ENCODE data around the gene LDLRAD4.

DNA sequence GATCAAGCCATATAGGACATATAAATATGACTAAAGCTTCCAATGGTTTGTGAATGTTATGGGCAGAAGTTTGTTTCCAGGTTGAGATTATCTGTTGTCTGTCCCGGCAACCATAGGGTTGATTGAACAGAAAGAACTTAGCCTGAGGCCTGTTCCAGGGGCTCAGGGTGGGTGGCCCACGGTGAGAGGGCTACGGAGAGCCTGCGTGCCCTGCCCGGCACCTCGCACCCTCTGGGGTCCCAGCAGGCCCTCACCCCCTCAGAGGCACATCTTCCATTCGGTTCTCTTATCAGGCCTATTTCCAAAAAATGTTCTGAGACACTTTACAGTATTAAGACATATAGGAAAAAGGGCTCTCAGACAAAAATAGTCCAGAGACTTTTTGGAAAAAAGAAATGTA is 40.4 kb upstream of the LDLRAD4 start:
- TF ChIP-seq, protein P1, sequence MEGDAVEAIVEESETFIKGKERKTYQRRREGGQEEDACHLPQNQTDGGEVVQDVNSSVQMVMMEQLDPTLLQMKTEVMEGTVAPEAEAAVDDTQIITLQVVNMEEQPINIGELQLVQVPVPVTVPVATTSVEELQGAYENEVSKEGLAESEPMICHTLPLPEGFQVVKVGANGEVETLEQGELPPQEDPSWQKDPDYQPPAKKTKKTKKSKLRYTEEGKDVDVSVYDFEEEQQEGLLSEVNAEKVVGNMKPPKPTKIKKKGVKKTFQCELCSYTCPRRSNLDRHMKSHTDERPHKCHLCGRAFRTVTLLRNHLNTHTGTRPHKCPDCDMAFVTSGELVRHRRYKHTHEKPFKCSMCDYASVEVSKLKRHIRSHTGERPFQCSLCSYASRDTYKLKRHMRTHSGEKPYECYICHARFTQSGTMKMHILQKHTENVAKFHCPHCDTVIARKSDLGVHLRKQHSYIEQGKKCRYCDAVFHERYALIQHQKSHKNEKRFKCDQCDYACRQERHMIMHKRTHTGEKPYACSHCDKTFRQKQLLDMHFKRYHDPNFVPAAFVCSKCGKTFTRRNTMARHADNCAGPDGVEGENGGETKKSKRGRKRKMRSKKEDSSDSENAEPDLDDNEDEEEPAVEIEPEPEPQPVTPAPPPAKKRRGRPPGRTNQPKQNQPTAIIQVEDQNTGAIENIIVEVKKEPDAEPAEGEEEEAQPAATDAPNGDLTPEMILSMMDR (IDR thresholded peaks at IDR 0.05) = no peak
- TF ChIP-seq POLR2A (IDR thresholded peaks at IDR 0.05; ENCODE audit: low read depth) = no peak
